HepG2 (cell line): ENCODE measurements around the gene TUBA4A. TPM values are rescaled to one million over a fixed set of nuclear protein-coding genes. Genes with fewer than 3 reads are reported as not detected.

ENCODE experiments used
- ATRX ChIP-seq: sonication (generic); formaldehyde crosslinking; IDR thresholded peaks from 2 replicates; pipeline ENCODE4 v1.4.0; 2020; ENCODE audit warnings: missing genetic modification reagents, borderline replicate concordance
- CHCHD3 ChIP-seq: sonication (generic); formaldehyde crosslinking; IDR thresholded peaks from 2 replicates; pipeline ENCODE4 v1.8.0; 2022; ENCODE audit warnings: mild to moderate bottlenecking, missing genetic modification reagents, moderate library complexity
- HNRNPUL1 ChIP-seq: fragments of 200-400 bp; formaldehyde crosslinking; IDR thresholded peaks from 2 replicates; pipeline ENCODE4 v1.6.1; 2017; ENCODE audit warnings: low read depth, mild to moderate bottlenecking, low read length, moderate library complexity
- PAX8 ChIP-seq: sonication (generic); formaldehyde crosslinking; IDR thresholded peaks from 2 replicates; pipeline ENCODE4 v1.8.0; 2022; ENCODE audit warnings: mild to moderate bottlenecking, missing genetic modification reagents, borderline replicate concordance
- REL ChIP-seq: sonication (generic); formaldehyde crosslinking; conservative IDR thresholded peaks from 2 replicates; pipeline ENCODE4 v1.8.0; 2022; ENCODE audit warnings: mild to moderate bottlenecking, missing genetic modification reagents, moderate library complexity
- TSC22D2 ChIP-seq: sonication (generic); formaldehyde crosslinking; IDR thresholded peaks from 2 replicates; pipeline ENCODE4 v1.5.1; 2020; ENCODE audit warnings: missing genetic modification reagents, mild to moderate bottlenecking, borderline replicate concordance
- ZBTB38 ChIP-seq: sonication (generic); formaldehyde crosslinking; IDR thresholded peaks from 2 replicates; pipeline ENCODE4 v1.5.1; 2020; ENCODE audit warnings: mild to moderate bottlenecking, missing genetic modification reagents
- ZNF224 ChIP-seq: sonication (generic); formaldehyde crosslinking; IDR thresholded peaks from 2 replicates; pipeline ENCODE4 v1.5.0; 2020; ENCODE audit warnings: mild to moderate bottlenecking, missing genetic modification reagents
- ZNF343 ChIP-seq: sonication (generic); formaldehyde crosslinking; IDR thresholded peaks from 2 replicates; pipeline ENCODE4 v1.4.0; 2020; ENCODE audit warnings: mild to moderate bottlenecking, missing genetic modification reagents
- ZNF652 ChIP-seq: IDR thresholded peaks from 2 replicates; pipeline ENCODE4 v1.6.1; 2016; ENCODE audit warnings: low read depth, borderline replicate concordance
- ZNF672 ChIP-seq: sonication (generic); formaldehyde crosslinking; IDR thresholded peaks from 2 replicates; pipeline ENCODE4 v1.8.1; 2022; ENCODE audit warnings: missing genetic modification reagents
- ZNF720 ChIP-seq: sonication (generic); formaldehyde crosslinking; IDR thresholded peaks from 2 replicates; pipeline ENCODE4 v1.4.0; 2020; ENCODE audit warnings: missing genetic modification reagents
- ZNF746 ChIP-seq: sonication (generic); formaldehyde crosslinking; IDR thresholded peaks from 2 replicates; pipeline ENCODE4 v1.8.0; 2022; ENCODE audit warnings: mild to moderate bottlenecking, missing genetic modification reagents
- ZNF776 ChIP-seq: sonication (generic); formaldehyde crosslinking; IDR thresholded peaks from 2 replicates; pipeline ENCODE4 v1.4.0; 2020; ENCODE audit warnings: mild to moderate bottlenecking, missing genetic modification reagents
- polyA plus RNA-seq, 8 experiments: library from polyadenylated mRNA; depleted of rRNA in 3 of 8; stranded (reverse) in 7 of 8; unstranded in 1 of 8; fragments of >200 nt; fragmentation: Illumina TruSeq in 4 of 8; extraction: Trizol in 4 of 8; gene quantifications; 2 replicates each; pipeline versions ENCODE4 v1.2.1 to v1.2.3, GENCODE V29; 2011 to 2016; ENCODE audit warnings: low read depth in 4 of 8, missing spikeins in 1 of 8, mixed read lengths in 1 of 8; ENCODE audit not compliant: insufficient read depth in 1 of 8
- total RNA-seq, 5 experiments: library from RNA; depleted of rRNA; stranded (reverse); fragments of >200 nt; fragmentation: Illumina TruSeq; extraction: Trizol; gene quantifications; 2 replicates each; pipeline ENCODE4 v1.2.3, GENCODE V29; 2016; ENCODE audit warnings: low read depth in 1 of 5
- TF ChIP-seq, protein P1 (sequence below): sonication (generic); formaldehyde crosslinking; IDR thresholded peaks from 2 replicates; pipeline ENCODE4 v1.4.0; 2020; ENCODE audit warnings: missing genetic modification reagents
- TF ChIP-seq, protein P2 (sequence below): sonication (generic); formaldehyde crosslinking; IDR thresholded peaks from 2 replicates; pipeline ENCODE4 v1.4.0; 2020; ENCODE audit warnings: mild to moderate bottlenecking, missing genetic modification reagents
- TF ChIP-seq, protein P3 (sequence below): sonication (generic); formaldehyde crosslinking; IDR thresholded peaks from 2 replicates; pipeline ENCODE4 v1.4.0; 2020; ENCODE audit warnings: mild to moderate bottlenecking, missing genetic modification reagents, borderline replicate concordance
- TF ChIP-seq, protein P4 (sequence below): sonication (generic); formaldehyde crosslinking; IDR thresholded peaks from 2 replicates; pipeline ENCODE4 v1.5.1; 2020; ENCODE audit warnings: mild to moderate bottlenecking, missing genetic modification reagents, borderline replicate concordance
- TF ChIP-seq, protein P5 (sequence below): sonication (generic); formaldehyde crosslinking; IDR thresholded peaks from 2 replicates; pipeline ENCODE4 v1.8.0; 2022; ENCODE audit warnings: mild to moderate bottlenecking, missing genetic modification reagents, moderate library complexity

The TUBA4A gene
- total and polyA plus RNA-seq, 2 of the 13 experiments (the other 11 are each of a cell fraction or from before 2014, with no cell fraction given), result 1.3 to 12.7 TPM

DNA sequence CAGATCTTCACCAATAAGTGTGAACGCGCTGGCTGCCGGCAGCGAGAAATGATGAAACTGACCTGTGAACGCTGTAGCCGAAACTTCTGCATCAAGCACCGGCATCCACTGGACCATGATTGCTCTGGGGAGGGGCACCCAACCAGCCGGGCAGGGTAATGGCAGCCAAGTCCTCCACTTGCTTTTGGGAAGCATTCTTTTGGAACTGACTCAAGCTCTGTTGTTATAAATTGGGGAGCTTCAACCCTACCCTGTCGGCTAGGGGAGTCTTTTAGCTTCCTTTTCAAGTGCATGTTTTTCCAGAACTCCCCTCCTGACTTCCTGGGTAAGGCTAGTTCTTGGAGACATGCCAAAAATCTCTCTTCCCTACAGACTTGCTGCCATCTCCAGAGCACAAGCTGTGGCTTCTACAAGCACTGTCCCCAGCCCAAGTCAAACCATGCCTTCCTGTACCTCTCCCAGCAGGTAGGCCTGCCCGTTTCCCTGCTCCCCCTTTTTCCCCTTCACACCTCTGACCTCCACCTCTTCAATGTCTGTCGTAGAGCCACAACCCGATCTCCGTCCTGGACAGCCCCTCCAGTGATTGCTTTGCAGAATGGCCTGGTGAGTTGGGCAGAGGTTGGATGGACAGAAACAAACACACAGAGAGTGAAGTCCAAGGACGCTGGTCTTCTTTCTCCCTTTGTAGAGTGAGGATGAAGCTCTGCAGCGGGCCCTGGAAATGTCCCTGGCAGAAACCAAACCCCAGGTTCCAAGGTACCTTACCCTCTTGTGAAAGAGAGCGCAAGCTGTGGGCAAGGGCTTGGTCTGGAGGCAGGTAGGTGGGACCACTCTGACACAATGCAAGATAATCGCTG is 45.6 kb downstream of the TUBA4A start (continued):
- TF ChIP-seq TSC22D2 (CRISPR knock-in tag) (no peak), ZNF720 (CRISPR knock-in tag) (no peak), ZNF343 (CRISPR knock-in tag) (no peak), CHCHD3 (no peak), HNRNPUL1 (no peak), PAX8 (CRISPR knock-in tag) (no peak), ZNF746 (CRISPR knock-in tag) (peak; percentile 35; the same call in 1 of the 2 replicates), REL (CRISPR knock-in tag) (no peak; the same call in 1 of the 2 replicates), ZNF652 (CRISPR knock-in tag) (no peak), ATRX (CRISPR knock-in tag) (no peak), ZNF776 (CRISPR knock-in tag) (no peak), ZNF672 (CRISPR knock-in tag) (no peak), ZBTB38 (peak; percentile 60), ZNF224 (CRISPR knock-in tag) (no peak)
- TF ChIP-seq, protein P1, sequence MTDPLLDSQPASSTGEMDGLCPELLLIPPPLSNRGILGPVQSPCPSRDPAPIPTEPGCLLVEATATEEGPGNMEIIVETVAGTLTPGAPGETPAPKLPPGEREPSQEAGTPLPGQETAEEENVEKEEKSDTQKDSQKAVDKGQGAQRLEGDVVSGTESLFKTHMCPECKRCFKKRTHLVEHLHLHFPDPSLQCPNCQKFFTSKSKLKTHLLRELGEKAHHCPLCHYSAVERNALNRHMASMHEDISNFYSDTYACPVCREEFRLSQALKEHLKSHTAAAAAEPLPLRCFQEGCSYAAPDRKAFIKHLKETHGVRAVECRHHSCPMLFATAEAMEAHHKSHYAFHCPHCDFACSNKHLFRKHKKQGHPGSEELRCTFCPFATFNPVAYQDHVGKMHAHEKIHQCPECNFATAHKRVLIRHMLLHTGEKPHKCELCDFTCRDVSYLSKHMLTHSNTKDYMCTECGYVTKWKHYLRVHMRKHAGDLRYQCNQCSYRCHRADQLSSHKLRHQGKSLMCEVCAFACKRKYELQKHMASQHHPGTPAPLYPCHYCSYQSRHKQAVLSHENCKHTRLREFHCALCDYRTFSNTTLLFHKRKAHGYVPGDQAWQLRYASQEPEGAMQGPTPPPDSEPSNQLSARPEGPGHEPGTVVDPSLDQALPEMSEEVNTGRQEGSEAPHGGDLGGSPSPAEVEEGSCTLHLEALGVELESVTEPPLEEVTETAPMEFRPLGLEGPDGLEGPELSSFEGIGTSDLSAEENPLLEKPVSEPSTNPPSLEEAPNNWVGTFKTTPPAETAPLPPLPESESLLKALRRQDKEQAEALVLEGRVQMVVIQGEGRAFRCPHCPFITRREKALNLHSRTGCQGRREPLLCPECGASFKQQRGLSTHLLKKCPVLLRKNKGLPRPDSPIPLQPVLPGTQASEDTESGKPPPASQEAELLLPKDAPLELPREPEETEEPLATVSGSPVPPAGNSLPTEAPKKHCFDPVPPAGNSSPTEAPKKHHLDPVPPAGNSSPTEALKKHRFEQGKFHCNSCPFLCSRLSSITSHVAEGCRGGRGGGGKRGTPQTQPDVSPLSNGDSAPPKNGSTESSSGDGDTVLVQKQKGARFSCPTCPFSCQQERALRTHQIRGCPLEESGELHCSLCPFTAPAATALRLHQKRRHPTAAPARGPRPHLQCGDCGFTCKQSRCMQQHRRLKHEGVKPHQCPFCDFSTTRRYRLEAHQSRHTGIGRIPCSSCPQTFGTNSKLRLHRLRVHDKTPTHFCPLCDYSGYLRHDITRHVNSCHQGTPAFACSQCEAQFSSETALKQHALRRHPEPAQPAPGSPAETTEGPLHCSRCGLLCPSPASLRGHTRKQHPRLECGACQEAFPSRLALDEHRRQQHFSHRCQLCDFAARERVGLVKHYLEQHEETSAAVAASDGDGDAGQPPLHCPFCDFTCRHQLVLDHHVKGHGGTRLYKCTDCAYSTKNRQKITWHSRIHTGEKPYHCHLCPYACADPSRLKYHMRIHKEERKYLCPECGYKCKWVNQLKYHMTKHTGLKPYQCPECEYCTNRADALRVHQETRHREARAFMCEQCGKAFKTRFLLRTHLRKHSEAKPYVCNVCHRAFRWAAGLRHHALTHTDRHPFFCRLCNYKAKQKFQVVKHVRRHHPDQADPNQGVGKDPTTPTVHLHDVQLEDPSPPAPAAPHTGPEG (CRISPR knock-in tag), result no peak; the same call in 1 of the 2 replicates
- TF ChIP-seq, protein P2, sequence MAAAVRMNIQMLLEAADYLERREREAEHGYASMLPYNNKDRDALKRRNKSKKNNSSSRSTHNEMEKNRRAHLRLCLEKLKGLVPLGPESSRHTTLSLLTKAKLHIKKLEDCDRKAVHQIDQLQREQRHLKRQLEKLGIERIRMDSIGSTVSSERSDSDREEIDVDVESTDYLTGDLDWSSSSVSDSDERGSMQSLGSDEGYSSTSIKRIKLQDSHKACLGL (CRISPR knock-in tag), result peak; percentile 10; the same call in 1 of the 2 replicates
- TF ChIP-seq, protein P3, sequence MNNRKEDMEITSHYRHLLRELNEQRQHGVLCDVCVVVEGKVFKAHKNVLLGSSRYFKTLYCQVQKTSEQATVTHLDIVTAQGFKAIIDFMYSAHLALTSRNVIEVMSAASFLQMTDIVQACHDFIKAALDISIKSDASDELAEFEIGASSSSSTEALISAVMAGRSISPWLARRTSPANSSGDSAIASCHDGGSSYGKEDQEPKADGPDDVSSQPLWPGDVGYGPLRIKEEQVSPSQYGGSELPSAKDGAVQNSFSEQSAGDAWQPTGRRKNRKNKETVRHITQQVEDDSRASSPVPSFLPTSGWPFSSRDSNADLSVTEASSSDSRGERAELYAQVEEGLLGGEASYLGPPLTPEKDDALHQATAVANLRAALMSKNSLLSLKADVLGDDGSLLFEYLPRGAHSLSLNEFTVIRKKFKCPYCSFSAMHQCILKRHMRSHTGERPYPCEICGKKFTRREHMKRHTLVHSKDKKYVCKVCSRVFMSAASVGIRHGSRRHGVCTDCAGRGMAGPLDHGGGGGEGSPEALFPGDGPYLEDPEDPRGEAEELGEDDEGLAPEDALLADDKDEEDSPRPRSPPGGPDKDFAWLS (CRISPR knock-in tag), result no peak; the same call in 1 of the 2 replicates
- TF ChIP-seq, protein P4, sequence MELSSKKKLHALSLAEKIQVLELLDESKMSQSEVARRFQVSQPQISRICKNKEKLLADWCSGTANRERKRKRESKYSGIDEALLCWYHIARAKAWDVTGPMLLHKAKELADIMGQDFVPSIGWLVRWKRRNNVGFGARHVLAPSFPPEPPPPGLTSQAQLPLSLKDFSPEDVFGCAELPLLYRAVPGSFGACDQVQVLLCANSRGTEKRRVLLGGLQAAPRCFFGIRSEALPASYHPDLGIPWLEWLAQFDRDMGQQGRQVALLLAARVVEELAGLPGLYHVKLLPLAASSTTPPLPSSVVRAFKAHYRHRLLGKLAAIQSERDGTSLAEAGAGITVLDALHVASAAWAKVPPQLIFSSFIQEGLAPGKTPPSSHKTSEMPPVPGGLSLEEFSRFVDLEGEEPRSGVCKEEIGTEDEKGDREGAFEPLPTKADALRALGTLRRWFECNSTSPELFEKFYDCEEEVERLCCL (CRISPR knock-in tag), result no peak
- TF ChIP-seq, protein P5, sequence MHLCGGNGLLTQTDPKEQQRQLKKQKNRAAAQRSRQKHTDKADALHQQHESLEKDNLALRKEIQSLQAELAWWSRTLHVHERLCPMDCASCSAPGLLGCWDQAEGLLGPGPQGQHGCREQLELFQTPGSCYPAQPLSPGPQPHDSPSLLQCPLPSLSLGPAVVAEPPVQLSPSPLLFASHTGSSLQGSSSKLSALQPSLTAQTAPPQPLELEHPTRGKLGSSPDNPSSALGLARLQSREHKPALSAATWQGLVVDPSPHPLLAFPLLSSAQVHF (CRISPR knock-in tag), result no peak
